Mesodermal cell (in vitro differentiated cells): ENCODE results near the gene NEK3.

Source experiments
- H3K27ac ChIP-seq: 2 replicates; pipeline ENCODE4 v1.7.0; 2013; ENCODE audit warnings: mild to moderate bottlenecking, low read depth, low read length, moderate library complexity; ENCODE audit not compliant: severe bottlenecking
- H3K36me3 ChIP-seq: 2 replicates; pipeline ENCODE4 v1.7.1; 2013; ENCODE audit warnings: mild to moderate bottlenecking, low read length, moderate library complexity; ENCODE audit not compliant: control insufficient read depth, insufficient read depth
- H3K4me1 ChIP-seq: one replicate; pipeline ENCODE4 v1.7.1; 2013; ENCODE audit warnings: mild to moderate bottlenecking, low read length; ENCODE audit not compliant: insufficient read depth, control insufficient read depth, poor library complexity, severe bottlenecking
- H3K4me3 ChIP-seq: 2 replicates; pipeline ENCODE4 v1.7.0; 2013; ENCODE audit warnings: low read length, control low read depth, mild to moderate bottlenecking; ENCODE audit not compliant: insufficient read depth, poor library complexity, severe bottlenecking; ENCODE audit errors: extremely low read depth
- H3K9me3 ChIP-seq: 2 replicates; pipeline ENCODE4 v1.7.1; 2013; ENCODE audit warnings: mild to moderate bottlenecking, low read length, moderate library complexity; ENCODE audit not compliant: control insufficient read depth
- WGBS, 2 experiments: methylation state at CpG; one replicate each; pipeline ENCODE4 v1.1.5; 2013; ENCODE audit warnings: missing lambda C conversion rate in 2 of 2; ENCODE audit not compliant: insufficient coverage in 2 of 2; 5-methylcytosine and 5-hydroxymethylcytosine counted together

Gene NEK3

GRCh38 chr13:52147225-52147624, 12.2 kb downstream of the NEK3 start:
- Histone ChIP-seq H3K4me1 (no peaks in the 10 kb centered on the region), H3K9me3 (no peaks in the 10 kb centered on the region), H3K4me3 (no peak overlapping the region), H3K36me3 (peaks cover 27% of the 10 kb centered on the region), H3K27ac (no peak overlapping the region)
- WGBS, 2 experiments = no CpG with 5 or more reads among the region's 1 CpG

GRCh38 chr13:52141299-52141698, 18.1 kb downstream of the NEK3 start:
- H3K4me1 ChIP-seq = no peaks in the 10 kb centered on the region
- H3K36me3 ChIP-seq = peaks cover 23% of the 10 kb centered on the region
- WGBS, 2 experiments = 92 to 93% methylated on average over 2 of the region's 2 CpGs
- H3K4me3 ChIP-seq = no peak overlapping the region
- no peak overlapping the region for H3K27ac ChIP-seq
- no peaks in the 10 kb centered on the region for H3K9me3 ChIP-seq

DNA sequence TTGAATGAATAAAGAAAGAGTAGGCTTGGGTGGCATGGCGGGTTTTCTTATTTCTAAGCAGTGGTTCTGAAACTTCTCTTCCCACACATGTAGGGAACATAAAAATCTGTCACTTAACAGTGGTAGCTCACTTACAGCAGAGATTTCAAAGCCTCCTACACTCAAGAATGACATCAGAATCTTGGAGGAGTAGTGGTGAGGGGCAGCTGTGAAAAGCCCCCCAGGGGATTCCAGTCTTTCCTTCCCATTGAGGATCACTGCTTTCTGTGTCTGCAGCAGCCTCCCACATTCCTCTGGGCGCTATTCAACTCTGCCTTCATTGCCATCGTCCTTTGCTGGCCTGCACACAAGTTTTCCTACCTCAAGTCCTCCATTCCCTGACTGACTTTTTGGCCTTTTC, 21.9 kb downstream of the NEK3 start:
- no peak overlapping the region for H3K27ac ChIP-seq
- WGBS, 2 experiments = 63 to 77% methylated on average over 2 of the region's 3 CpGs
- H3K4me1 ChIP-seq = no peaks in the 10 kb centered on the region
- H3K9me3 ChIP-seq = no peaks in the 10 kb centered on the region
- peaks cover 39% of the 10 kb centered on the region for H3K36me3 ChIP-seq
- no peak overlapping the region for H3K4me3 ChIP-seq

DNA sequence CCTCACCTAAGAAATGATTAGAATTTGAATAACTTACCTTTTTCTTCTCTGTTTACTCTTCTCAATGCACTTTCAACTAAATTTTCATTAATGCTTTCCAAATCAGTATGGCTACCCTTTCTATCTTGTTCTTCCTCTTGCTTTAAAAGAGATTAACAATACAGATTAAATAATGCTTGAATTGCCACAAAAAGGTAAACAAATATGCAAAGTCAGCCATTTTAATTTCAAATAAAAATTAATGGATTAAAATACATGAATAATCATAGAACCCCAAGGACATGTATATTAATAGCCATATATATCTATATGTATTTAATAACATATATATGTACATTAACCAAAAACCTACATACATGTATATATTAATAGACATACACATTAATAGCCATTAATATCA, 22.6 kb downstream of the NEK3 start:
- Histone ChIP-seq H3K4me1 (no peaks in the 10 kb centered on the region), H3K36me3 (peaks cover 42% of the 10 kb centered on the region), H3K27ac (no peak overlapping the region), H3K9me3 (no peaks in the 10 kb centered on the region), H3K4me3 (no peak overlapping the region)

- Histone ChIP-seq H3K36me3 (peaks cover 36% of the 10 kb centered on the region), H3K4me3 (no peak overlapping the region), H3K27ac (no peak overlapping the region), H3K9me3 (no peaks in the 10 kb centered on the region), H3K4me1 (no peaks in the 10 kb centered on the region)
These were observed 28.8 kb downstream of the NEK3 start for GRCh38 chr13:52130641-52131040.

- no peak within 1 kb of the TSS for H3K27ac ChIP-seq
- 10 to 20% methylated on average over 50 to 60 of the region's 71 CpGs for WGBS, 2 experiments
These were observed 30.4 kb downstream of the NEK3 start, which contains the start of gene NEK5 for GRCh38 chr13:52128714-52129700. NEK5 (minus strand) TSS chr13:52129073; CDS start chr13:52127482, 1,591 bp downstream.

DNA sequence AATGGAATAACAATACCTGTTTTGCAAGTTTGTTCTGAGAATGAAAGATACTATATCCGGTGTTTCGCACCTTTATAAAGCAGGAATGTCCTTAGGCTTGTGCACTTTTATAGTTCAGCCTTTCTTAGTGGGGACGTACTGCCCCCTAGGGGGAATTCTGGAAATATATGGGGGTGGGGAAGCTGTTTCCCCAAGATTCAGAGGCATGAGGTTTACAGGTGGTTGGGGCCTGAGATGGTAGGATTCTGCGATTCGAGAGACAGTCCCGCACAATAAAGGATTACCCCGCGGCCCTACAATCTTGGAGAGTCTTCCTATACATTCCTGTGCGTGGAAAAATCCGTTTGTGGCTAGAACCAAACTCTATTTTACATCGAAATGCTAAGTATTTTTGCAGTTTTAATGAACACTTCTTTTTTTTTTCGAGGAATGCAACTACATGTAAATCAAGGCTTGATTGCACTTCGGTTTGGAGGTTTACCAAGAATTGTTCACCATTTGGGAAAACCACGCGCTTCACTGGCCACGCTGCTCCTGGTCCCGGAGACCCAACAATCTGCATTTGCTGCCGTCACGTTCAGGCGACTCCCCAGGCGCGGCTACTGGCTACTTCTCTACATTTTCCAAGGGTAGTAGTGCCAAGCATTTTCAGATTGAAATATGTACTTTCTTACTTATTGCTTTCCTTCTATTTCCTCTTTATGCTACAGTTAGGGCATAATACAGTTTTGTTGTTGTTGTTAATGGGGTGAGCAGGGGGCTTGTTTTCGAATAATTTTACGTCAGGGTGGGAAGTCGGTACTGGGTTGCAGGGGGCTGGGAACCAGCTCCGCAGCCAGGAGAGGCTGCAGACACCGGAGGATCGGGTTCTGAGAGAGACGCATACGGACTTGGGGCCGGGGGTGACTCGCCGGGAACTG, 31.4 kb downstream of the NEK3 start:
- WGBS, 2 experiments = 2 to 3% methylated on average over 20 to 22 of the region's 33 CpGs
- Histone ChIP-seq H3K27ac (no peak overlapping the region), H3K4me1 (no peaks in the 10 kb centered on the region), H3K36me3 (peaks cover 19% of the 10 kb centered on the region), H3K4me3 (peak overlapping the region; percentile 57), H3K9me3 (no peaks in the 10 kb centered on the region)

More at GRCh38 chr13:52128714-52129700, 30.4 kb downstream of the NEK3 start, which contains the start of gene NEK5:
- no peaks in the 10 kb centered on the region for H3K4me1 ChIP-seq
- H3K4me3 ChIP-seq = peak within 1 kb of the TSS; percentile 57
- no peaks in the 10 kb centered on the region for H3K9me3 ChIP-seq
- peaks cover 26% of the 10 kb centered on the region for H3K36me3 ChIP-seq

DNA sequence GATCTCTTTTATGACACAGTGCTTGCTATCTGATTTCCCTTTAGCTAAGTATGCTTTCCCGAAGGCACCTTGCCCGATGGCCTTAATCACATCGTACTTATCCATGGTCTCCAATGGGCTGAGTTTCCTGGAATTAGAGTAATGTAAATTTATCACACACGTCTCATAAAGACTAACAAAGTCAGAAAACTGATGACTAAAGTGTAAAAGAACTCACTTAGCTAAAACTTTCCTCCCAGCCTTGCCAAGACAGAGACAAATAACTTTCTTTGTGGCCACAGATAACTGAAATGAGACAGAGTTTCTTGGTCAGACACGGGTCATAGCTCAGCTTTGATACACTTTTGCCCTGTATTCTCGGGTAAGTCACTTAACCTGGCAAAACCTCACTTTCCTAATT, 32.0 kb downstream of the NEK3 start:
- Histone ChIP-seq H3K4me1 (no peaks in the 10 kb centered on the region), H3K9me3 (no peaks in the 10 kb centered on the region), H3K4me3 (no peak overlapping the region), H3K27ac (no peak overlapping the region), H3K36me3 (peaks cover 13% of the 10 kb centered on the region)
- 36 to 57% methylated on average over 2 to 4 of the region's 6 CpGs for WGBS, 2 experiments

- Histone ChIP-seq H3K27ac (no peak overlapping the region), H3K4me3 (no peak overlapping the region), H3K9me3 (no peaks in the 10 kb centered on the region), H3K36me3 (no peaks in the 10 kb centered on the region), H3K4me1 (no peaks in the 10 kb centered on the region)
- WGBS, 2 experiments = 92 to 100% methylated on average over 1 to 2 of the region's 3 CpGs
These were observed 33.9 kb downstream of the NEK3 start for GRCh38 chr13:52125547-52125946.

DNA sequence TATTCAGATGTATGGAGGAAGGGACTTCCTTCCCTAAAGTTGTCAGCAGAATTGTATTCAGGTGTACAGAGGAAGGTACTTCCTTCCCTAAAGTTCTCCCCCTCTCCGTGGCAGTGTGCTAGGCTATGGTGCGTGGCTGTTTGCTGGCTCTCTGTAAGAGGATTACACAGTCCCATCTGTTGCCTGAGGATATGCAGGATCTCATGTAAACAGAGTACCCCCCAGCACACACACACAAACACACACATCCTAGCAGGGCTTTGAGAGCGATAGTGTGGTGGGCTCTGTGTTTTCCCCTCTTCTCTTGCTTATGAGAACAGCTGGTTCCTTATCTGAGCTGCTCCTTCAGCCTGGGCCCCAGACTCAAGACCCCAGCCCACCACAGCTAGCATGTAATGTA, 40.8 kb downstream of the NEK3 start:
- no peak overlapping the region for H3K27ac ChIP-seq
- no peaks in the 10 kb centered on the region for H3K4me1 ChIP-seq
- 100% methylated on average over 1 of the region's 3 CpGs; no CpG with 5 or more reads in 1 of the 2 experiments for WGBS, 2 experiments
- no peaks in the 10 kb centered on the region for H3K36me3 ChIP-seq
- H3K9me3 ChIP-seq = no peaks in the 10 kb centered on the region
- no peak overlapping the region for H3K4me3 ChIP-seq
